Astrocyte (in vitro differentiated cells and primary cell): ENCODE results near the gene RD3L.

Source experiments
- EZH2 ChIP-seq: IDR thresholded peaks from 2 replicates; pipeline ENCODE4 v1.6.1; 2012; ENCODE audit warnings: mild to moderate bottlenecking, low read length, inconsistent platforms; ENCODE audit not compliant: insufficient read depth
- TF ChIP-seq, protein P1 (sequence below): IDR thresholded peaks from 2 replicates; pipeline ENCODE4 v1.5.1; 2011; ENCODE audit warnings: low read depth, mild to moderate bottlenecking, inconsistent platforms, low read length, moderate library complexity; ENCODE audit not compliant: insufficient read depth

DNA sequence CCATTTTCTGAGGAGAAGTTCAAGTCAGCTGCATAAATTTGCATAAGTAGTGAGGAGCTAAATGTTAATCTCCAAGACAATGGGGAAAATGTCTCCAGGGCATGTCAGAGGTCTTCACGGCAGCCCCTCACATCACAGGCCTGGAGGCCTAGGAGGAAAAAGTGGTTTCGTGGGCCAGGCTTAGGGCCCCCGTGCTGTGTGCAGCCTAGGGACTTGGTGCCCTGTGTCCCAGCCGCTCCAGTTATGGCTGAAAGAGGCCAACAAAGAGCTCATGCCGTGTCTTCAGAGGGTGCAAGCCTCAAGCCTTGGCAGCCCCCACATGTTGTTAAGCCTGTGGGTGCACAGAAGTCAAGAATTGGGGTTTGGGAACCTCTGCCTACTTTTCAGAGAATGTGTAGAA is 41.9 kb upstream of the RD3L start:
- TF ChIP-seq, protein P1, sequence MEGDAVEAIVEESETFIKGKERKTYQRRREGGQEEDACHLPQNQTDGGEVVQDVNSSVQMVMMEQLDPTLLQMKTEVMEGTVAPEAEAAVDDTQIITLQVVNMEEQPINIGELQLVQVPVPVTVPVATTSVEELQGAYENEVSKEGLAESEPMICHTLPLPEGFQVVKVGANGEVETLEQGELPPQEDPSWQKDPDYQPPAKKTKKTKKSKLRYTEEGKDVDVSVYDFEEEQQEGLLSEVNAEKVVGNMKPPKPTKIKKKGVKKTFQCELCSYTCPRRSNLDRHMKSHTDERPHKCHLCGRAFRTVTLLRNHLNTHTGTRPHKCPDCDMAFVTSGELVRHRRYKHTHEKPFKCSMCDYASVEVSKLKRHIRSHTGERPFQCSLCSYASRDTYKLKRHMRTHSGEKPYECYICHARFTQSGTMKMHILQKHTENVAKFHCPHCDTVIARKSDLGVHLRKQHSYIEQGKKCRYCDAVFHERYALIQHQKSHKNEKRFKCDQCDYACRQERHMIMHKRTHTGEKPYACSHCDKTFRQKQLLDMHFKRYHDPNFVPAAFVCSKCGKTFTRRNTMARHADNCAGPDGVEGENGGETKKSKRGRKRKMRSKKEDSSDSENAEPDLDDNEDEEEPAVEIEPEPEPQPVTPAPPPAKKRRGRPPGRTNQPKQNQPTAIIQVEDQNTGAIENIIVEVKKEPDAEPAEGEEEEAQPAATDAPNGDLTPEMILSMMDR: no peak
- no peak for TF ChIP-seq EZH2
